Activated T-helper 1 cell treated with anti-CD3 and anti-CD28 coated beads, Interleukin-2, amount 50 U/mL, for 16 hours (primary cell): Measurements from ENCODE around the gene KIAA0513.
A peak's percentile ranks its signal among the peaks of the same experiment; 100 is the strongest.

ENCODE experiments used
- DNase-seq, 2 donors: peaks; one replicate each; pipeline ENCODE4 v3.0.0-alpha.2; 2020; ENCODE audit warnings: low read depth in 1 of 2, low spot score in 1 of 2

The KIAA0513 gene, protein sequence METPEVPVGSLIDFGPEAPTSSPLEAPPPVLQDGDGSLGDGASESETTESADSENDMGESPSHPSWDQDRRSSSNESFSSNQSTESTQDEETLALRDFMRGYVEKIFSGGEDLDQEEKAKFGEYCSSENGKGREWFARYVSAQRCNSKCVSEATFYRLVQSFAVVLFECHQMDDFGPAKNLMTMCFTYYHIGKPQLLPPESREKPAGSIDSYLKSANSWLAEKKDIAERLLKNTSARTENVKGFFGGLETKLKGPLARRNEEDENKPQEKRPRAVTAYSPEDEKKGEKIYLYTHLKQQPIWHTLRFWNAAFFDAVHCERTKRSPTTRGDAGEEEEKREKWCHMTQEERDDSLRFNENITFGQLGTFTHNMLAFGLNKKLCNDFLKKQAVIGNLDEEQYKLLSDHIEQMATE

DNA sequence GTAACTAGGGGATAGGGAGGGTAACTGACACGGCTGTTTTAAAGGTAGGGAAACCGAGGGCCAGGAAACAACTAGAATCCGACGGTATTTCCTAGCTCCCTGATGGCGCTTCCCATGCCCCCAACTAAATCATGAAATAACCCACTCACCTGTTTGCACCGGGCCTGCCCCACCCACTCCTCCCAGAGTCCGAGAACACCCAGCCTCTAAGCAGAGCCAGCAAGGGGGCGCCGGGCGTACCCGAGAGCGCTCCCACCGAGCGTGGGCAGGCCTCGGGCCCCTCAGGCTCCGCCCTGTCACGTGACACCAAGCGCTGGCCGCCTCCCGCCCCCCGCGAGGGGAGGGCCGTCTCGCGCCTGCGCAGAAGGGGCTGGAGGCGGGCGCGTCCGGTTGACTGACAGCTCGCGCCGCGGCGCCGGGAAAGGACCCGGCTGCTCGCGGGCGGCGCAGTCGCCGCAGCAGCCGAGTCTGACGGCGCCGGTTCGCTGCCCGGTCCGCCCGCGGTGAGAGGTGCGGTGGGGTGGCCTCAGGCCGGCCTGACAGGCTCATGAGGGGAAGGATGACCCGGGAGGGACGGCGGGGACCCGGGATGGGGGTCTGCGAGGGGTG lies at the start of gene KIAA0513:
Gene KIAA0513 (plus strand): TSS at position 447 of the 609 bp plus-strand sequence. CDS start 39,277 bp downstream, outside the sequence.
- DNase-seq = peak; percentile 87 to 96

DNA sequence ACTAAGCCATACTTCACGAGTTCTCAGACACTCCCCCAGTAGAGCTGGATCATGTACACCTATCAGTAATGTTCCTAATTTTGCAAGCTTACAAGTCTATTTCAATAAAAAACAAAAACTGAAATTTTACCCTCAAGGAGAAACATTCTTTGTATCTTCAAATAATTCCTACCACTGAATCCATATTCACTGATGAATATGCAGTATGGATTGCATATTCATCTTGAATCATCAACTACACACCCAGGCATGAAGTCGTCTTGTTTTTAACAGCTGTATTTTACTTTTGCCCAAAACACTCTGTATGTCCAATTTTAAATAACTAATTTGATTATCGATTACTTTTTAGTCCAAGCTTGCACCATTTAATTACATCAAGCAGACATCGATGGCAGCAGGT lies 48.1 kb upstream of the KIAA0513 start:
- no peak for DNase-seq

DNA sequence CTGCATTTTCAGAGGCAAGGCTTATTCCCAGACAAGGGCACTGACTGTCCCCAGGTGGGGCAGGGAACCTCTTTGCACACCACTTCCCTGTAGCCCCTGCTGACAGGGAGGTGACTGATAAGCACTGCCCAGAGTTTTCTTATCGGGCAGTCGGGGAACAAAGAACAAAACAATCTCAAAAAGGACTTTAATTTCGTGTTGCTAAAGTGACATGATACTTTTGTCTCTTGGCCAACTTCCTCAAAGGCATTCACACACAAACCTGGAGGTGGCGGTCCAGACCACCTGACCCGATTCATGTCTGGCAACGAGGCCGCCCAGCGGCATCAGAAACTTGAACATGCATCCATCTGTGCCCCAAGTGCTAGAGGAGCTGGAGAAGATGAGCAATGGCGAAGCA lies 45.2 kb upstream of the KIAA0513 start:
- no peak for DNase-seq

DNA sequence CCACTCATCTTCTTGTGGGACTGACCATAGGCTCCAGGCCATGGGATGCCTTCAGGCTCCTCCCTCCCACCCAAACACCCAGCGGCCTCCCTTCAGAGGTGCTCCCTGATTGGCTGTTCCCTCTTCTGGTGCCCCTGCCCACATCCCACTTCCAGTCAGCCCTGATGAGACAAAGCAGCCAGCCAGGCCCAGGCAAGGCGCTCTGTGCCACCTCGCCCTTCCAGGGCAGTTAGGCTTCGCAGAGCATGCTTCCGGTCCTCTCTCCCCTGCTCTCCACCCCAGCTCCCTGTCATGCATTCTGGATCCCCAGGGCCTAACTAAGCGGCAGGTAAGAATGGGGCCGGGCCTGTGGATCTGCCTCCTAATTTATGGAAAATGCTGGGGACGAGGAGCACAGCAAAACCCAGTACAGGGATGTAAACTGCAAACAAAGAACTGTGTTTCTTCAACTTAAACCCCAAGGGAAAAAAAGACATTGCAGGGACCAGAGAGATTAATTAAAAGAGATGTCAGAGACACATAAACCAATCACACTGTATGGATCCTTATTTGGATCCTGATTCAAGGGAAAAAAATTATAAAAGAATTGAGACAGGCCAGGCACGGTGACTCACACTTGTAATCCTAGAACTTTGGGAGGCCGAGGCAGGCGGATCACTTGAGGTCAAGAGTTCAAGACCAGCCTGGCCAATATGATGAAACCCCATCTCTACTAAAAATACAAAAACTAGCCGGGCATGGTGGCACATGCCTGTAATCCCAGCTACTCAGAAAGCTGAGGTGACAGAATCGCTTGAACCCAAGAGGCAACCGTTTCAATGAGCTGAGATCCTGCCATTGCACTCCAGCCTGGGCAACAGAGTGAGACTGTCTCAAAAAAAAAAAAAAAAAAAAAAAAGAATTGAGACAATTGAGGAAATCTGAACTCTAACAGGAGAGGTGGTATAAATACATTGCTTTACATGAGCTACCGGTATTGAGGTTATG lies 42.2 kb upstream of the KIAA0513 start:
- DNase-seq = no peak

DNA sequence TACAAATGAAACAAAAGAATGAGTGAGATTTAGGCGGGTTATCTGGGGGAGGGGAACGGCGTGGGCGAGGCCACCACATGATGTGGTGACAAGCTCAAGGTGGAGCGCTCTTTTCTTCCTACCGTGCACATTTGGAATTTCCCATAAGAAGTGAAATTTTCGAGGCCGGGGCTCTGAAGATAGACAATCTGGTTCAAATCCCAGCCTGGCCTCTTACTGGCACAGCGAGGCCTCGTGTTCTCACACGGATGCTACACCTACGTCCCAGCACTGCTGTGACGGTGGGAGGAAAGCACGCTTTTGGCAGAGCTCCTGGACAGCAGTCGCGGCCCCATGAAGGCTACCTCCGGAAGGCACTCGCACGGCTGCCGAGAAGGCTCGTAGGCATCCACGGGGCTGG lies 41.5 kb upstream of the KIAA0513 start:
- DNase-seq = no peak

DNA sequence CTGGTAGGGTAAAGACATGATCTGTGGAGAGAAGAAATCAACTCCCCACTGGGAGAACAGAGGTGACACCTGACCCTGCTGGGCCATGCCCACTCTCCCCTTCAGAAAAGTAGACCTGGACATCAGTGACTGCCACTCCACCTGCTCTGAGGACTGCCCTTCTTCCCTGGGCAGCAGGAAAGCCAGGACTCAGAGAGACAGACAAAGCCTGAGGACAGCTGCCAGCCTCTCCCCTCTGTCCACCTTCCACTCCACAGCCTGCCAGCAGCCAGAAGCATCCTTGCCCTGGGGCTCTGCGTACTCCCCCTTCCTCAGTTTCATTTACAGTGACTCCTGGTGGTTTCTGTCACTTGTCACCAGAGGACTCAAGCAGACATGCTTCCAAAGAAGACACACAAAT lies 40.7 kb upstream of the KIAA0513 start:
- DNase-seq = no peak

DNA sequence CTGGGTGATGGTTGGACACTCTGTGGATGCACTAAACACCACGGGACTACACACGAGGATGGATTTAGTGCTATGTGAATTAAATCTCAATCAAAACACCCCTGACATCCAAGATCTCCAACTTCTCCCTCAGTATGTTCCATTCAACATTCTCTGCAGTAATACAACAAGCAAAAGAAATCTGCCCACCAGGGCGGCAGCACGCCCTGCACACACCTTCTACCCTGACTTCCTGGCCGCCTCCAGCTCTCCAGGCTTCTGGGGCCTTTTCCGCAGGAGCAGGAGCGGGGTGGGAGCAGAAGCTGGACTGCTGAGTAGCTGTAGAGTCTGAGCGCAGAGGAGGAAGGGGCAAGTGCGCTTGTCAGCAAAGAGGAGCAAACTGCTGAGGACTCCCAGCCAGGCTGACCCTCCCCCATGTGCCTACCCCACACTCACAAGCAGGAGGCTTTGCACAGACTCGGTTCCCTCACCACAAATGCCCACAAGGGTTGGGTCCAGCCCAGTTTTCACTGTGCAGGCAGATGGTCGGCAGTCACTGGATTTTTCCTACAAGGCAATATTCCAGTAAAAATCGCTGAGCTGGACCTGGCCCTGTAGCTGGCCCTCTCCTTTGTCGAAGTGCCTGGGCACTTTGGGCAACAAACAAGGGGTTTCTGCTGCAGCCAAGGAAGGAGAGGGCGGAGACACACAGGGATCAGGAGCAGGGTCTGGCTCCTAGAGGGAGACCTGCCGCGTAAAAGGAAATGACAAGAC lies 39.1 kb upstream of the KIAA0513 start:
- no peak for DNase-seq

DNA sequence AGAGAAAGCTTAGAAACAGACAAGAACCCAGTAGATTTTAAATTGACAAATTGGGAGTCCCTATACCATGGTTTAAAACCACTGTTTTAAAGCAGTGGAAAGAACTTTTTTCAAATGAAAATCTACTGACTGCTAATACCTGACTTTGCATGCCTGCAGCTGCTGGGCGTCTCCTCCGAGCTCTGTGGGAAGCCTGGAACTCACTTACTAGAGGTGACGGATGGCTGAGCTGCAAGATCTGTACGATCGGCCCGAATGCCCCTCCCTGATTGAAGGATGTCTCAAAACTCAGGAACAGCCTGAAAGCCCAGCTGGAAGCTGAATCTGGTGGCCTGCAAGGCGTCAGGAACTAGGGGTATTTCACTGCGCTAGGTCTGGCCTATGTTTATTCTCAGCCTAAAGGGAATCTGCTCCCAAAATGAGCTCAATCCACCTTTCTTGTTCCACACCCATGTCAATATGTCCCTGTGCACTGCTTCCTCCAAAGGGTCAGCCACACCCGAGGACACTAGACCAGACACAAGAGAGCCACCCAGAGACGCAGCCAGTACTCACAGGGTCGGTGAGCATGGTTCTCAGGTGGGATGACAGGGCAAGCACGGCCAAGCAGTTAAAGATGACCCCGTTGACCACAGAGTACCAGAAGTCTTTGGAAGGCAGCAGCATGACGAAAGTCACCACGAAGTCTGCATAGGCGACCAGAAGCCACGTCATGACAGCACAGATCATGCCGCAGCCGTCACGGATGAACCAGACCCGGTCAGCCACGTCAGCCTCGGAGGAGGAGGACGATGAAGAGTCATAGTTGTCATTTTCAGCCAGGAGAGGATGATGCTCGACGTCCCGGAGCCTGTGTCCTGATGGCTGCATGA lies 37.6 kb upstream of the KIAA0513 start:
- DNase-seq = no peak

DNA sequence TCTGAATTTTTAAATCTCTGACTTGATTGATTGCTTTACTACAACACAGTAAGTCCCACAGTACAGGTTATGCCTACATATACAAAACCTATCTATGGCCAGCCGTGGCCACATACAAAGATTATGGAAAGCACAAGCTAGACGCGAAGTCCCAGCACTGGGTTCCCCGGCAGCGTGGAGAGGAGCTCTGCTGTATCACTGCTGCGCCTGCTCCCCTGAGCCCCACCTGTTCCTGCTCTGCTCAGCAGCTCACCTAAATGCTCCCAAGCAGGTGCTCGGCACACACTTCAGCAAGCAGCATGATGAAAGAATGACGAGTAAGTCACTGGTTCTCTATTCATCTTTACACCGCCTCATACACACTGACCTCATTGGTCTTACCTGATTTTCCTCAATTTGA lies 36.8 kb upstream of the KIAA0513 start:
- no peak for DNase-seq

DNA sequence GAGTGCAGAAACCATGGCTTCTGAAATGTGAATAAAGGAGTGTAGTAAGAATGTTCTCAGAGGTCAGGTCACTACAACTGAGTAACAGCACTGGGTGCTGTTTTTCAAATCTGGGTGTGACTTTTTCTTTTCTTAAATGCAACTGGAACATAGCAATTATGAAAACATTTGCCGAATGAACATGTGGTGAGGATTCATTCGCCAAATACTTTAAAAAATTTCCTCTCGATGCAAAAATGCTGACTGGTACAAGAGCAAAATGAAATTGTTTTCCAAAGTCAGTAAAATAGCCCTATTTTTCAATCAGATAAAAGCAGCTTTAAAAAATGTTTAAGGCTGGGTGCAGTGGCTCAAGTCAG lies 34.9 kb upstream of the KIAA0513 start:
- DNase-seq = no peak

DNA sequence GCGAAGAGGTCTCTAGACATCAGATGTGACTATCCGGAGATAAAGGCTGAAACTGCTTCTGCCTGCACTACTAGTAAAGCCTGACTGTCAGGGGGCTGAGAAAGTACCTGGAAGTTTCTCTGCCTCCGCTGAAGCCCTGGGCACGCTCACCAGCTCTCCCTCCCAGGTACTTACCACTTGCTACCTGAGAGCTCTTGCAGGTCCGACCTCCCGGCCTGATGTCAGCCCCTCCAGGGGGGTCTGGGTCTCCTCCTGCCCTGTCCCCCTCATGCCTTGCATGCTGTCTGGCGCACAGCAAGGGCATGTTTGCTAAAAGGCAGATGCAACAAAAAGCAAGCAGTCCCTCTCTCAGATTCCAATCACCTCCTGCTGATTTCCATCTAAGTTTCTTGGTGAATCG lies 33.7 kb upstream of the KIAA0513 start:
- DNase-seq = no peak

DNA sequence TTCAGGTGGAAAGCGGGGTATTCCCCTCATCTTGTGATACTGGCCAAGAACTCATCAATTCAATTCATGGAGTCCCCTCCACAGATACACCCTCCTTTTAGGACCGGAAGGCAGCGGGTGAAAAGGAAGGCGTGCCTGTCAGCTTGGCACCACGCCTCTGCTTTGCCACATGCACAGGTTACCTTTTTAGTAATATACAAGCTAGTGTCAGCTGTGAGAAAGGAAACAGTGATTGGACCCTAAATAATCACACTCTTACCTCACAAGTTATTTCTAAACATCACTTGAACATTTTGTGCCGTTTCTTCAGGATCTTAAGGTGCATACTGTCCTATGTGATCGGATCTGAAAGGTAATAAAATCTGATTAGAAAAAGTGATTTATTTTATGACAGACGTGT lies 31.9 kb upstream of the KIAA0513 start:
- DNase-seq = no peak

DNA sequence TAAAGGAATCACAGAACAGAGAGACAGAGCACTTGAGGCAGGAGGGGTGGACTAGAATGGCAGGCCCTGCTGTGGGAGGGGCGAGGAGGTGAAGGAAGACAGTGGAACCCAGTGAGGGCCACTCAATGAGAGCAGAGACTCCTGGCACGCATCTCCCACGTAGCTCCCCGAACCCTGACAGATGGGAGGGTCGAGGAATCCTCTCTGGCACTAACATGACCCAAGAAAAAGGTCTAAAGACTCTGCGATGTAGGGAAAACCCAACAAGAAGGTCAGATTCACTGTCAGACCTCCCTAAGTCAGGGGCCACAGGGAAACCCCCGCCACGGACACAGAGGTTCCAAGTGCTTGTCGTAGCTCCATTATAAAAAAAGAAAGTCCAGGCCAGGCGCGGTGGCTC lies 31.2 kb upstream of the KIAA0513 start:
- no peak for DNase-seq

DNA sequence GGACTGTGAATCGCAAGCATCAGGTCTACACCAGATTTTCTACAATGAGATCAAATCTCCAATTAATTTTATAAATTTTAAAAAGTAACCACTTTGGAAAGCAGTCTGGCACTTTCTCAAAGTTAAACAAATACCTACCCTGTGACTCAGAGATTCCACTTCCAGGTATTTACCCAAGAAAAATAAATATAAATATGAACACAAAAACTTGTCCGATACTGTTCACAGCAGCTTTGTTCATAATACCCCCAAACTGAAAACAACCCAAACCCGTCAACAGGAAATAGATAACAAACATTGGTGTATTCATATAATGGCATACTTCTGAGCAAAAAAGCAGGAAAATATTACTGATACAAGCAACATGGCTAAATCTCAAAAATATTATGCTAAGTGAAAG lies 28.4 kb upstream of the KIAA0513 start:
- no peak for DNase-seq

DNA sequence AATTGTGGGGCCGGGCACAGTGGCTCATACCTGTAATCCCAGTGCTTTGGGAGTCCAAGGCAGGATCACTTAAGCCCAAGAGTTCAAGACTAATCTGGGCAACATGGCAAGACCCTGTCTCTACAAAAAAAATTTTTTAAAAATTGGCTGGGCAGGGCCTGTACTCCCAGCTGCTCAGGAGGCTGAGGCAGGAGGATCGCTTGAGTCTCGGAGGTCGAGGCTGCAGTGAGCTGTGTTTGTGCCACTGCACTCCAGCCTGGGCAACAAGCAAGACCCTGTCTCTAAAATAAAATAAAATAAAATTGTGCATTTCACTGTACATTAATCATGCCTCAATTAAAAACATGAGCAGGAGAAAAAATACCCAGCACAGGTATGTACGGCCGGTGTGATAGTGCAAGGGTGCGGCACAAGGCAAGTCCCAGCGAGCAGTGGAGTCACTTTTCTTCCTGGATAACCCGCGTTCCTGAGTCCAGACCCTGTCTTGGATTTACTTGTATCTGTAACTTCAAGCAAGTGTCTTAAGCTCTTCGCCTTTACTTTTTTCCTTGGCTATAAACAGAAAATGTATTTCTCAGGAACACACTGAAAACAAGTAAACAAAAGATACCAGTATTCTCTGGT lies 27.6 kb upstream of the KIAA0513 start:
- no peak for DNase-seq

DNA sequence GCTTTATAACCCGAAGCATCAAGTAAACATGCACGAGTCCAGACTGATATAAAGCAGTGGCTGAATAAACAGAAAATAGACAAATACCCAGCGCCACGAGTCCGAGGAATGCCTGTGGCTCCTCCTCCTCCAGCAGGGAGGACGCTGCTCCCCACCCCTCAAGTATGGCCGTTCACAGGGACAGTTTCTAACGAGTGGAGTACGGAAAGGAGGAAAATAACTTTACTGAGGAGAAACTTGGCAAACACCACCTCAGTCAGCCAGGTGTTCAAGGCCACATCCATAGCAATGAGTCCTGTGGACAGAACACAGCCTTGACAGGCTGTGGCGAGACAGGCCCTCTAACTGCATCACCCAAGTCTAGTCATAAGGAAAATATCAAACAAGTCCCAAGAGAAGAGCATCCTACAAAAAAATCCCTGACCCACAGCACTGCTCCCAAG lies 25.5 kb upstream of the KIAA0513 start:
- no peak for DNase-seq

DNA sequence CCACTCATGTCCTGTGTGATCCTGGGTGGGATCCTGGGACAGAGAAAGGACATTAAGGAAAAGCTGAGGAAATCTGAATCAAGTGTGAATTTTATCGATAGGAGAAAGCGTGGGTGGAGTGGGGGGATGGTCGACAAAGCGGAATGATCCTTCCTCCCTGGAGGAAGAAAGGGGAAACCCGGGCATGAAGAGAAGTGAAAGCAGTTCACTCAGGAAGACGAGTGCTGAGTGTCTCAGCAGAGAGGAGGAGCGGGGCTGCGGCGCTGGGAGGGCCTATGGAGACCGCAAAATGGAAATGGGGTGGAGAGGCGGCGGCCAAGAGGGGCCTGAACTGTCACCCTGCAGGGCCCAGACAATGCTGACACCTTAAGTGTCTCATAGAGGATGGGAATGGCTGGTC lies 25.0 kb upstream of the KIAA0513 start:
- DNase-seq = no peak

DNA sequence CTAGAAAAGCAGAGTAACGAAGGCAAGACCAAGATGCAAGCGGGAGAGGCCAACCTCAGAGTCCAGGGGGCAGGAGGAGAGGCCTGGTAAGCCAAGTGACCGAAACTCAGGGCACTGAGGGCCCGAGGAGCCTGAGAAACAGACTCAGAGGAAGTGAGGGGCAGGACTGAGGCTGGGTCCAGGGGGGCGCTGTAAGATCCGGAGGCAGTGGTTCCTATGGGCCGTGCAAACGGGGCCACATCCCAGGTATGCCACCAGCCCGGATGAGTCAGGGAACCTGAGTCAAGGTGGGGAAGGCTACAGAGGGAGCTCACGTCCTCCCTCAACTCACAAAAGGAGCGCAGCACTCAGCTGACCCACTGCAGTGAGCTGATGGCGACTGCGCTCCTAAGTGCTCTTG lies 24.5 kb upstream of the KIAA0513 start:
- DNase-seq = no peak

DNA sequence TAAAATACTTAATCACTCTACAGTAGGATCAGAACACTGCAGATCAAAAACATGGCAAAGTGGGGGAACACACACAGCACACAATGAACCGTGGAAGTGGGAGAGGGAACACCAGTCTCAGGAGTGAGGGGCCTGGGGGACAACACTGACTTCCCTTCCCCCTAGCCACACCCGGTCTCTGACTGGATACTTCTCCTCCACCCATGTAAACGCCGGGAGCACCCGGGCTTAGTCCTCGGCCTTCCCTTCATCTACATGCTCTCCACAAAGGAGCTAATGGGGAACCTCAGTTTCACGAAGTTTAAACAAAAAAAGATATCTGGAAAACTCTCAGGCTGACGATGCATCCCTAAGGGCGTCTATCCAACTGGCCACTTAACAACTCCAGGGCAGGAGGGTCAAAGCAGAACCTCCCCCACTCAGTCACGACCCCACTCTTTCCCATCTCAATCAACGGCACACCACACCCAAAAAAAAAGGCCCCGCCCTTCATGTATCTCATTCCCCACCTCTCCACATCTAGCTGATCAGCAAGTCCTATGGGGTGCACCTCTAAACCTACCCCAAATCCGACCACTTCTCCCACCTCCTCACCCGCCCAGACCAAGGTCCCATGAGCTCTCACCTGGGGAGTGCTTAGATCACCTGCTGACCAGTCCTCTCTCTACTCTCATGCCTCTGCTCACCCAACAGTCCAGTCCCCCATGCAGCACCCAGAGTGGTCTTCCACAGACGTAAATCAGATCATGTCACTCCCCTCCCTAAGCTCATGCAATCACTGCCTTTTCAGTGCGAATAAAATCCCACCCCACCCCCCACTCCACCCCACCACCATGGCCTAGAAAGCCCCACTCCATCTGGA lies 23.6 kb upstream of the KIAA0513 start:
- DNase-seq = no peak
